GM21360 (cell line): ENCODE data around the gene PCLAF.
"Not testable (repeated sequence)": the region's sequence is repeated elsewhere in the genome, so short reads cannot be mapped to it uniquely, and the experiment has no call there.

ENCODE experiments used
- ATAC-seq: cut with Tn5 transposase; IDR thresholded peaks from one replicate; pipeline ENCODE4 v1.9.1; 2021; ENCODE audit warnings: mild to moderate bottlenecking, moderate library complexity; ENCODE audit not compliant: unreplicated experiment

PCLAF gene

DNA sequence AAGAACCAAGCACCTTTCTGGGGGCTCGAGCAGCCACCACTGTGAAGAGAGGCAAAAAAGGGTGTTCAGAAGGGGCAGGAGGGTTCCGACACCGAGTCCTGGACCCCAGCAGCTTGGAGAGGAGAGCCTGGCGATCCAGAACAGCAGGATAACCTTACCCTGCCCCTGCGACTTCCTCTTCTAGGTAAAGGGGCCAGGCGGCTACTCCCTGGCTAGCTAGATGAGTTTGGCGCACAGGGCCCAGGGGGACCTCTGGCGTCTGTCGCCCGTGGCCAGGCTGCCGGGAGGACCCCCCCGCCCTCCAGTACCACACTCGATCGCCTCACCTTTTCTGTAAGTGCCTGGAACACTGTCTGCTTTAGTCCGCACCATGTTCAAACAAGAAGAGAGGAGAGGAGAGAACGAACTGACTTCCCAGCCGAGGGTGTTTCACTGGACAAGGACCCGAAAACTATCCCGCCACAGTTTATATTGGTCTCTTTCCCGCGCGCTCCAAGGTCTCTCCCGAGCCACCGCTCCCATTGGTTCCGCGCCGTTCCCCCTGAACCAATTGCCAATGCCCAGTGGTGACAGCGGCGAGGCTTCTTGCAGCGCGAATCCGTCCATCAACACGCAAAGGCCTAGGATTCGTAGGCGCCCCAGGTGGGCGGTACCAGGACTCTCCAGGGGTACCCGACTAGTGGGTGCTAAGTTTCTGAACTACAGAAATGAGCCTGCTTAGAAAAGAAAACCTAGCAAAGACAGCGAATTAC lies at the start of gene PCLAF:
Gene PCLAF, minus strand, starts transcription at position 442 of the 752 bp plus-strand sequence. Its CDS starts 70 bp downstream, at position 372.
- ATAC-seq = peak; percentile 95

GRCh38 chr15:64430000-64430735 lies 48.9 kb upstream of the PCLAF start:
- ATAC-seq = no peak

- ATAC-seq = no peak
Measured at GRCh38 chr15:64429448-64429847, 48.2 kb upstream of the PCLAF start.

- no peak for ATAC-seq
Measured at GRCh38 chr15:64426845-64427465, 45.7 kb upstream of the PCLAF start.

DNA sequence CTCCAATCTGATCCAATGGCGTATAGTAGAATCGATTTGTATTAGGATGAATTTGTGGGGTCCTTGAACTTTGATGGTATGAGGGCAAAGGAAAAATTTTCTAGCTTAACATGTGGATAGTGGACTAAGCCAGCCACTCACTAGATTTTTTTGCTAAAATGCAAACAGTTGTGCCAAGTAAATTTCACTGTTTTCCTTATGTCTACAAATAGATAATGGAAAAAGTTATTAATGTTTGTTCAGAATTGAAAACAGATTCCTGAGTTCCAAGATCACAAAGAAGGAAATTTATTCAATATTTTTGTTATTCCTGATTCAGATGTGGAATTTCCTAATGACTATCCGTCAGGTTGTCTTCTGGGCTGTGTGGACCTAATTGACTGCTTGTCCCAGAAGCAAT lies 44.0 kb upstream of the PCLAF start:
- no peak for ATAC-seq

GRCh38 chr15:64423970-64424369 lies 42.7 kb upstream of the PCLAF start:
- ATAC-seq = no peak

DNA sequence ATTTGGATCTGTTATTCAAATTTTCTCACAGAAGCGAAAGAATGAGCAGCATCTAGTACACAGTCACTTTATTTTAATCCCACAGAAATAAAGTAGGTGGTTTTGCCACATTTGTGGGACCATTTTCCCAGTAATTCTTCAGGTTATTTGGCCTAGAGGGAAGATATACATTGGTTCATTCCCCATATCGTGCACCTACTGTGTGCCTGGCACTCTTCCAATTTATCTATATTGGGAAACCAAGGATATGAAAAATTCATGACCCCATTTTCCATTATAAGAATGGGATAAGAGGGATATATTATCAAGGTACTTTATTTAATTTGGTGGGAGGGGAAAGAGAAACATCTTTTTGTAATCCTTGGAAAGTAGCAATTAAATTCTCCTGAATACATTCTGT lies 41.5 kb upstream of the PCLAF start:
- no peak for ATAC-seq

GRCh38 chr15:64412216-64412615 lies 31.0 kb upstream of the PCLAF start:
- no peak for ATAC-seq

DNA sequence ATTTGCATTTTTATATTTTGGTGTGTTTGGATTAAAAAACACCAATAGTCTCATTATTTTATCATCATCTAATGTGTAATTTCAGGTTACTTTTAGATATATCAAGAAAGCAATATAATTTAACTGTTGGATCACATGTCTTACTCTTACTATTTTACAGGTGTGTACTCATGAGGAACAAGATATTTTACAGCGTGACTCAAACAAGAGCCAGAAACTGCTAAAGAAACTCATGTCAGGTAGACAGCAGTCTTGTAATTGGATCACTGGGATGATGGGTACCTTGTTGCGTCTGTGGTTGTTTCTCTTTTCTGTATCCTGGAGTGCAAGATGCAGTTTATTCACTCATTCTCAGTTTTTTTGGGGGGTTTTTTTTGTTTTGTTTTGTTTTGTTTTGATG lies 19.3 kb upstream of the PCLAF start:
- no peak for ATAC-seq

GRCh38 chr15:64398575-64398974 lies 17.3 kb upstream of the PCLAF start:
- no peak for ATAC-seq

GRCh38 chr15:64396789-64397188 lies 15.5 kb upstream of the PCLAF start:
- no peak for ATAC-seq

DNA sequence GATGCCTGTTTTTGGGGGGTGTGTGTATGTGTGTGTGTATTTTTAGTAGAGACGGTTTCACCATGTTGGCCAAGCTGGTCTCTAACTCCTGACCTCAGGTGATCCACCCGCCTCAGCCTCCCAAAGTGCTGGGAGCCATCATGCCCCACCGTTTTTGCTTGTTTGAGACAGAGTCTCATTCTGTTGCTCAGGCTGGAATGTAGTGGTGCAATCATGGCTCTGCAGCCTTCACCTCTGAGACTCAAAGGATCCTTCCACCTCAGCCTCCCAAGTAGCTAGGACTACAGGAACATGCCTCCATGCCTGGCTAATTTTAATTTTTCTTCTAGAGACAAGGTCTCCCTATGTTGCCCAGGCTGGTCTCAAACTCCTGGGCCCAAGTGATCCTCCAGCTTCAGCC lies 11.2 kb upstream of the PCLAF start:
- not testable (repeated sequence) for ATAC-seq

GRCh38 chr15:64389036-64389435 lies 7.8 kb upstream of the PCLAF start:
- no peak for ATAC-seq

DNA sequence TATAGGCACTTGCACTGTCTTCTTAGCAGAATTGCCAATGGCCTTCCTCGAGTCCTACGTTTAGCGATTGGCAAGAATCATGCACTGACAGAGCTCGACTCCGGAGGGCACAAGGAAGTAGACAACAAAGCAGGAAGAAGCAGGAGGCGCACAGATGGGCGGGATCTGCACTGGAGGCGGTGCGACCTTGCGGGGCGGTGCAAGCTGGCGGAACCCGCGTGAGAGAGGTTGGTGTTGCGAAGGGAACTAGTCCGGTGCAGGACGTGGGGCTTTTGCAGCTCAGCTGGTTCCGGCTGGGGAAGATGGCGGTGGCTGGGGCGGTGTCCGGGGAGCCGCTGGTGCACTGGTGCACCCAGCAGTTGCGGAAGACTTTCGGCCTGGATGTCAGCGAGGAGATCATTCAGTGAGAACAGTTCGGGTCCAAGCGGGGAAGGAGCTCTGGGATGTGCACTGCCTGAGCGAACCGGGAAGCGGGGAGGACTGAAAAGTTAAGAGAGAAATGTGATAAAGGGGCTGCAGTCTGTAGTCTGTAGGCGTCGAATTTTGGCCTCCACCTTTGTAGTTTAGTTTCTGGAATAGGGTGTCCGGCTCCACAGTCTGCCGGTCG lies 6.4 kb upstream of the PCLAF start, which contains the start of gene TRIP4:
Gene TRIP4, plus strand, starts transcription at position 275 of the 607 bp plus-strand sequence. Its CDS starts 28 bp downstream, at position 303.
- ATAC-seq = peak; percentile 97

- no peak for ATAC-seq
Measured at GRCh38 chr15:64386291-64386690, 5.0 kb upstream of the PCLAF start.

- no peak for ATAC-seq
Measured at GRCh38 chr15:64383760-64384159, 2.5 kb upstream of the PCLAF start.

GRCh38 chr15:64380130-64380870 lies 941 bp downstream of the PCLAF start:
- not testable (repeated sequence) for ATAC-seq

DNA sequence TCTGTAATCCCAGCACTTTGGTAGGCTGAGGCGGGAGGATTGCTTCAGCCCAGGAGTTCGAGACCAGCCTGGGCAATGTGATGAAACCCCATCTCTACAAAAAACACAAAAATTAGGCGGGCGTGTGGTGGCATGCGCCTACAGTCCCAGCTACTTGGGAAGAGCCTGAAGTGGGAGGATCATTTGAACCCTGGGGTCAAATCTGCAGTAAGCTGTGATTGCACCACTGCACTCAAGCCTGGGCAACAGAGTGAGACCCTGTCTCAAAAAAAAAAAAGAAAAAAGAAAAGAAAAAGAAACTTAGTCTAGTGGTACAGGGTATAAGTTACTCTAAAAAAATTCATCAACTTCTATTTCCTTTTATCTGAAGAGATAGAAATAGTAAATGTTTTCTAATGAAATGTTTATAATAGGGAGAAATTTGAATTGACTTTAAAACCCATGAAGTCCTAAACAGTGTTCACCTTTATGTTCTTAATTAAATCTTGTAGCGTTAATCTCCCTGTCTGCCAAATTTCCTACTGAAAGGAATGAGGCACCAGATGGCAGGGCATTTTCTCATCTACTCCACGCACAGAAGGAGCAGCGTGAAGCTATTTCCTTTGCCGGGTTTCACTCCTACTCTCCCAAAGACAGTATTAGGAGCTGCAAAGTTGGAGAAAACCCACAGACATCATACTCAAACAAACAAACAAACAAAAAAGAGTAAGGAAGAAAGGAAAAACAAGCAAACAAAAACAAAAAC lies 1.9 kb downstream of the PCLAF start:
- no peak for ATAC-seq

- no peak for ATAC-seq
Measured at GRCh38 chr15:64373360-64373759, 7.9 kb downstream of the PCLAF start.

DNA sequence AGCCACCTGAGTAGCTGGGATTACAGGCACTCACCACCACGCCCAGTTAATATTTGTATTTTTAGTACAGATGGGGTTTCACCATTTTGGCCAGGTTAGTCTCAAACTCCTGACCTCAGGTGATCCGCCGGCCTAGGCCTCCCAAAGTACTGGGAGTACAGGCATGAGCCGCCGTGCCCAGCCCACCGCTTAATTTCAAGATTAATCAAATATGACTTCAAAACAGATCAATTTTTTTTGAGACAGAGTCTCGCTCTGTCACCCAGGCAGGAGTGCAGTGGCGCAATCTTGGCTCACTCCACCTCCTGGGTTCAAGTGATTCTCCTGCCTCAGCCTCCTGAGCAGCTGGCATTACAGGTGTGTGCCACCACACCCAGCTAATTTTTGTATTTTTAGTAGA lies 9.9 kb downstream of the PCLAF start:
- not testable (repeated sequence) for ATAC-seq
